Activated CD4-positive, alpha-beta T cell treated with anti-CD3 and anti-CD28 coated beads for 24 hours (primary cell): ENCODE data around the gene BACH1.
"Not testable (repeated sequence)": the region's sequence is repeated elsewhere in the genome, so short reads cannot be mapped to it uniquely, and the experiment has no call there.

Source experiments
- DNase-seq, 2 donors: peaks; one replicate each; pipeline ENCODE4 v3.0.0-alpha.2; 2020; ENCODE audit warnings: low read depth in 2 of 2

Gene BACH1

DNA sequence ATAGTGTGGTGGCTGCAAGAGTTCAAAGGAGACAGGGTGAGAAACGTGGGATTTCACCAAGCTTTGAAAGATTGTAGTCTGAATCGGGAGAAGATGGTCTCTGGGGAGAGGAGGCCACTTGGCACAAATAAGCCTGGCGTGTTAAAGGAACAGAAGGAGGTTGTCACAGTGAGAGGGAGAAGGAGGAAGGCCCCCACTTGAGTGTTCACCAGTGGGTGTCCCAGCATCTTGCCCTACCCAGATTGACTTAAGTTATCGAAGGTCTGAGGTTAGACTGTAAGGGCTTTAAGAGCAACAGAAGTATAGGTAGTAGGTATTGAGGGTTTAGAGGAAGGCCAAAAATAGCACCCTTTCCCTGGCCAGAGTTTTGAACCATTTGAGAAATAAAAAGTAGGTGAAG is 48.0 kb downstream of the BACH1 start:
- DNase-seq: no peak

DNA sequence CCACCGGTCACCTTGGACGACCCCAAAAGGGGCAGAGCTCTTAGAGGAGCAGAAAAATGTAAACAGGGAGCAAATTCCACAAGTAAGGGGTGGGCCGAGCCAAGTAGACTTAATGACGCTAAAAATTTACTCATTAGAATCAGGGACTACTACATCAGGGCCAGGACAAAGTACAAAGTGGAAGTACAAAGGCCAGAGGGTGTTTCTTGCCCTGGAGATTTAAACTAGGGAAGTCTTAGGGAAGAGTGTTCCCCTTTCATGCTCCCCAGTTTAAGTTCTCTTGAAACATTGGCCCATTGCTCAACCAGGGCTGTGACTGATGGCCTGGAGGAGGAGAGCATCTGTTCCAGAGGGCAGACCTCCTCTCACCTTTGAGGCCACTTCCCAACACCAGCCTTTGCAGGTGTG is 48.6 kb downstream of the BACH1 start:
- no peak for DNase-seq

DNA sequence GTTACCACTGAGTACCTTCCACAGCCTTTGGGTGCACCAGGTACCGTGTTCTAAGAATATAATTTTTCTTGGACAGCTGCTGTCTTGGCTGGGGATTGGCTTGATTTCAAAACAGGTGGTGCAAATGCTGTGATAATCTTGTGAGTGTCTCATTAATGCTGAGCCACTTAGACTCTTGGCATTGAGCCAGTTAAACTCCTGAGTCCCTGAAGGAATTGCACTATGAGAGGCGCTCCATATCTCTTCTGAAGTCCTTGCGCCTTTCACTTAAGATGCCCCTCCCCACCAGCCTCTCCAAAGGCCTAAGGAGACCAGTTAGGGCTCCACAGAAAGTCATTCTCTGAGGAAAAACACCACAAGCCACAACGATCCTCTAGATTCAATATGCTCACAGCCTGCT is 51.0 kb downstream of the BACH1 start:
- DNase-seq: no peak

DNA sequence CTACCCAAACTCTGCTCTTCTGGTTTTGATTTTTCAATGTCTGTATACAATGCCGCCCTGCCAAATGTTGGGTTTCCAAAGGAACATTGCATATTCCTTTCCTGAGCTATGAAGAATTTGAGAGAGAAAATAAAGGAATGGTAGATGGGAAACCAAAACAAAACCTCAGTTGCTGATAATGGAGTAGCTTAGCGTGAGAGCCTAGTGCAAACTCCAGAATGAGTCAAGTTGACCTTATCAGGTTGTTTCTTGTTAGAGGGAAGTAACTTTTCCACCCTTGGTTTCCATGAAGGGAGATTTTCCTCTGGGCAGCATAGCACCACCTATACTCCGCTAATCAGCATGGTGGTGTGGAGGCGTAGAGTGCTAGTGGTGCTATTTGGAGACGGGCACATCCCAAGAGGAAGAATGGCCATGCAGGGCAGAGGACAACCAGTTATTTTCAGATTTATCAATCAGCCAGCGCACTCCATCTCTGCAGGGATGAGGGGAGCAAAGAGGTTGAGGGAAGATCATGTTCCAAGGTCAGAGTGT is 51.6 kb downstream of the BACH1 start:
- DNase-seq: no peak

DNA sequence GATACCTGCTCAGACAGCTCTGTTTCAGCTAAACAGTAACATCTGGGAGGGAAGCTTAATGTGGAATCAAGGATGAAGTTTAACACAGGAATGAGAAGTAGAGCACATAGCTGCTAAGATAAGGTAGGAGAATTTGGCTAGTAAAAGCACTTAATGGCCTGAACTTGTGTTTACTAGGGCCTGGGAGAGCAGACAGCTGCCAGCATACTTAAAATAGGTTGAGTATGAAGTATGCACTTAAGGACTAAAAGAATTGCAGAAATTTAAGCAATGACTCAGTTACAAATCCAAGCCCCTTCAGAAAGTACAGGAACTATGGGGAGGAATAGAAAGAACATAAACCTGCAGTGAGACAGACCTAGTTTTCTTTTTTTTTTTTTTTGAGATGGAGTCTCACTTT is 53.0 kb downstream of the BACH1 start:
- no peak for DNase-seq

DNA sequence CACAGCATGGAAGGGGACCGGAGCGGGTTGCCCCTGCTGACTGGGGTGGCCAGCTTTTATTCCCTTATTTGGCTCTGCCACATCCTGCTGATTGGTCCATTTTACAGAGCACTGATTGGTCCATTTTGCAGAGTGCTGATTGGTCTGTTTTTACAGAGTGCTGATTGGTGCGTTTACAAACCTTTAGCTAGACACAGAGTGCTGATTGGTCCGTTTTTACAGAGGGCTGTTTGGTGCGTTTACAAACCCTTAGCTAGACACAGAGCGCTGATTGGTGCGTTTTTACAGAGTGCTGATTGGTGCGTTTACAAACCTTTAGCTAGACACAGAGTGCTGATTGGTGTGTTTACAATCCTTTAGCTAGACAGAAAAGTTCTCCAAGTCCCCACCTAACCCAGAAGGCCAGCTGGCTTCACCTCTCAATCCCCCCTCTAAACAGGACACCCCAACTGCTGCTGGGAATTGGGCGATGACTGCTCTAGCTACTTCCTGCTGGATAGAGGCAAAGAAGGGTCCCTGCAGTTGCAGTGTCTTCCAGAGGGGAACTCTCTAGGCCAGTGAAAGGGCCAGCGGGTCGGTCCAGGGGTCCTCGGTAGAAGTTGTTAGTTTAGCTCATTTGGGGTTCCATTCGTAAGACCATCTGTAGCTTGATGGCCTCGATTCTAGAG is 56.5 kb downstream of the BACH1 start:
- DNase-seq: not testable (repeated sequence)

DNA sequence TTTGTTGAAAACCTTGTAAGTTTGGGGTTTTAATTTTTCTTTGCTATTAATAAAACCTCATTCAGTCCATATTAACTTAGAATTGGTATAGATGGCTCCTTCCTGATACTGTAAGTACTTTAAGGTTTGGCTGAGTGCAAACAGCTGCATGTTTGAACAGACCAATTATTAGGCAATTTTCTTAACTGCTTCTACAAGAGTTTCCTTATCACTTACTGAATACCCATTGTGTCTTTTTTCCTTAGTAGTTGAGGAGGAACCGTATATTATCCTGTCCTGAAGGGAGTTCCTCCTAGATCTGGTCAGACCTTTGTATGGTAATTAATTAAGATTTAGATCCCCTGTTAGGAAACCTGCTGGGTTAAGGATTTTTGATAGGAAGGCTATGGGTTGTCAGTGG is 57.6 kb downstream of the BACH1 start:
- DNase-seq: not testable (repeated sequence)

DNA sequence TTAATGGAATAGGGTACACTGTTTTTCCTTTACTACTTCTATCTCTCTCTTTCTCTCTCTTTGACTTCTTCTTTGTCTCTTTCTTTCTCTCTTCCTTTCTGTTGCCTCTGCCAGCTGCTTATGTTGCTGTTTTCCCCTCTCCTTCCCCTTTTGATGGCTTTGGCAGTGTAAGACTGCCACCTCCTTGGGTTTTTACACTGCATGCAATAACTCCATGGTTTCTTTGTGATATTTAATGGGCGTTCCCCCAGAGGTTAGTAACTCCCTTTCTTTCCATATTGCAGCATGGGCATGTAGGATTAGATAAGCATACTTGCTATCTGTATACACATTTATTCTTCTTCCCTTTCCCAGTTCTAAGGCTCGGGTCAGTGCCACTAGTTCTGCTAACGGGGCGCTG is 58.1 kb downstream of the BACH1 start:
- DNase-seq: not testable (repeated sequence)

DNA sequence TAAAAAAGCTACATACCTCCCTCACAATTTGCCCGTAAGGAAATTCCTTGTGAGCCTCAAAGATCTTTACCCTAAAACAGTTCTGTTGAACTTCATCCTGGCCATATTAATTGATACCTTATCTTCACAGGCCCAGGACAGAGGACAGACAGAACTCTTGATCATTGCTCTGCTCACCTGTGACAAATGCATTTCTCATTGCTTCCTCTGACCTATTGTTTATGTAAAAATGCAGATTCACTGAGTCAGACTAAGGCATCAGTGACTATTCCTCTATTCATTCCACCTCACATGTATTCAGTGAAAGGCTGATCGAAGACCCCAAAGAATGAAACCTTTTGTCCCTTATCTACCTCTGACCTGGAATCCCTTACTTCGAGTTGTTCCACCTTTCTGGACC is 61.0 kb downstream of the BACH1 start:
- DNase-seq: no peak

DNA sequence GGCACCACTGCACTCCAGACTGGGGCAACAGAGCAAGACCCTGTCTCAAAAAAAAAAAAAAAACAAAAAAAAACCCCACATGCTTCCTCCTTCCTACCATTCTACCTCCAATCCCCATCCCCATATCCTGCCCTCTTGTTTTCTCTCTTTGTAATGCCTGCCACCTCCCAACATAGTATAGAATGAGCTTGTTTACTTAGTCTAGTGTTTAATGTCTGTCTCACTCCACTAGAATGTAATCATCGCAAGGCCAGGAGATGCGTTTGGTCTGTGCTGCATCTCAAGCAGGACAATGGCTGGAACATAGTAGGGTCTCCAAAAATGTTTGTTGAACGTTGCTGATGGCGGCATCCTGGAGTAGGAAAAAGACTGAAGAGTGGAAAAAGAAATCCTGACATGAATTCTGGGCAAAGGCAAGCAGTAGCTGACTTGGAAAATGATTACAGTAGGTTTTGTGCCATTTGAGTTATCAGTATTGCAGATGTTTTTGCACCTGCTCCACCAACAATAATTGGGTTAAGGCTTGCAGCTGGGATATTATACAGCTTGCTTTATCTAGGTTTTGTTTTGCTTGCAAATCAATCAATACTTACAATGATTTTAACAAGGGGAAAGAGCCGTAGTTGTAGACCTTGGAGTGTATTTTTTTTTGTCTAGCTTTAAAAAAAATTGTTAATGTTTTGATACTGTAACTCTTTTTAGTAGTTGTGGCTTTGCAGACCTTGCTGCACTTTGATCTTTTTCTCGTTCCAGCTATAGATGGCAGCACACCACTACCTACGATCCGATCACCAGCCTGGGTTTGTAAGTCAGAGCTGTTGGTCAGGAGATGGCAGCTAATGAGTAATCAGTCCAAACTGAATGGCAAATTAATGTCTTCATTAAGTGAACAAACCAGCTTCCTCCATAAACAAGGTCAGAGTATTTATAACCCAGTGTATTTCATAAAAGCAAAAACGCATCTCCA is 62.4 kb downstream of the BACH1 start:
- no peak for DNase-seq

DNA sequence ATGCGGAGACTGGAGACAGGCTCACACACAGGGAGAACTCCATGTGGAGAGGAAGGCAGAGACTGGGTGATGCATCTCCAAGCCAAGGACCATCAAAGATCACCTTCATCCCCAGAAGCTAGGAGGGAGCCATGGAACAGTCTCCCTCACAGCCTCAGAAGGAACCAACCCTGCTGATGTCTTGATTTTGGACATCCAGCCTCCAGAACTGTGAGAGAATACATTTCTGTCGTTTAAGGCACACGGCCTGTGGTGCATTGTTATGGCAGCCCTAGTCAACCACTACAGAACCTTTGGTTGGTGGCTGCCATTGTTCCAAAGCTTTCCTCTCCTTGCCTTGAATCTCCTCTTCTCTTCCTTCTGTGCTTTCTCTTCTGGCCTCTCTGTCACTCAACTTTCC is 64.0 kb downstream of the BACH1 start:
- DNase-seq: no peak

DNA sequence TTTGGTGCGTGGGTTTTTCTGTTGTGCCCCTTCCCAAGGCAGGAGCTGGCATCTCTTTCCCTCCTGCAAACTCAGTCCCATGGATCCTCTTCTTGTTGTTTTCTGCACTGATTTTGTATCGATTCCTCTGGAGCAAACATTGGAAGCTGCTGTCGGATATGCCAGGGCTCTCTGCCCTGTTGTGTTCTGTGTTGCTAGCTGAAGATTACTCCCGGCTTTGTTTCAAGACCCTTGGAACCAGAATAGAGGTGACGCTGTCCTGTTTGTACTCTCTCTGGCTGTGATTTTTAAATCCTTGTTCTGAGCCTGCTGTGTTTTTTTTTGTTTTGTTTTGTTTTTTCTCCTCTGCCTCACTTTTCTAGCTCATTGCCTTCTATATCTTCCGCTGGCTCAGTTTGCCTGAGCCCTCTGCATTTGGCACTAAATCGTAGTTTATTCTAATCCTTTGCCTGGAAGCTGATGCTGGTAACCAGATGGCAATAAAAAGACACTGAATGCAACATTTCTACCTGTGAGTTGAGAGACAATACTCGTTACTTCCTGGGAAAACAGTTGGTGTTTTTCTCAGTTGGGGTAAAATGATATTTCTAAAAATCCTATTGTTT is 67.0 kb downstream of the BACH1 start:
- no peak for DNase-seq

DNA sequence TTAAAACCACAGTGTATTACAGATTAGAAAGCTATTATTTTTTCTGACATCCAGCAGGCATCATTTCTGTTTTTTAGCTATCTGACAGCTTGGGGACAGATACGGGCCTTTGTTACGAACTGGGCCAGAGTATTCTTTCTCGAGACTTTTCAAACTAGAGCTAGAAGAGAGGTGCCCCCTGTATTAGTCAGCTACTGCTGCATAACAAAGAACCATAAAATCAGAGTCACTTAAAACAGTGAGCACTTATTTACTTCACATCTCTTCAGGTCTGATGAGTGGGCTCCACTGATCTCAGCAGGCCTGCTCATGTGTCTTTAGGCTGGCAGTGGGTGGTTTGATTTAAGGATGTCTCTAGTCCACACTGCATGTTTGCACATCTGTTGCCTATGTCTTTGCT is 67.8 kb downstream of the BACH1 start:
- no peak for DNase-seq

DNA sequence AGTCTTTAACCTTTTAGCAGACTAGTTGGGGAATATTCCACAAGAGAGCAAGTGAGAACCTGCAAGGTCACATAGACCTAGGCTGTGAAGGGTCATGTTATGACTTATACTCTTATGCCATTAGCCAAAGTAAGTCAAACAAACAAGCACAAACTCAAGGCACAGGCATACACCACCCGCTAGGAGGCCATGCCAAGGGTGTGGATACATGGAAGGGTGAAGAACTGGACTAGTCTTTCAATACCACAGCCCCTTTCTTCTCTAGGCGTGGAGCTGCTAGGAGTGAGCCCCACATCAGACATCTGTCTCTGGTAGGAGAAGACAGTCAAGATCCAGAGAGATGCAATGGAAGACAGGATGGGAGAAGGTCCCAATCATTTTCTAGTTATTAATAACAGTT is 68.6 kb downstream of the BACH1 start:
- DNase-seq: no peak

DNA sequence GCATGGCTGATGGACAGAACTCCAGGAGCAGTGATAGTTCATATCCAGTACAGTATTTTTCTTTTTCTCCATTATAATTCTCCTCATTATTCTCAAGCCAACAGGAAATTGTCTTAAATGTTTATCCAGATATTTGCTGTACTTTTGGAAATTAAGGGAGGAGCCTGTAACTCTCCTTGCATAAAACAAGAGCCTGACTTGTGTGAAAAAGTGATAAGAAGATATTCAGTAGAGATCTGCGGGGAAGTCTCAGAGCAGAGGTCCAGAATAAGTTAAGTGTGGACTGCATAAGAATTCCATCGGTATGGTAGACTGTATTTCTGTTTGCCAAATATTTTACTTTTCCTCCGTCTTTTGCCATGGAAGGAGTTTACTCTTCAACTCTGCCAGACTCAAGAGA is 70.2 kb downstream of the BACH1 start:
- DNase-seq: no peak

DNA sequence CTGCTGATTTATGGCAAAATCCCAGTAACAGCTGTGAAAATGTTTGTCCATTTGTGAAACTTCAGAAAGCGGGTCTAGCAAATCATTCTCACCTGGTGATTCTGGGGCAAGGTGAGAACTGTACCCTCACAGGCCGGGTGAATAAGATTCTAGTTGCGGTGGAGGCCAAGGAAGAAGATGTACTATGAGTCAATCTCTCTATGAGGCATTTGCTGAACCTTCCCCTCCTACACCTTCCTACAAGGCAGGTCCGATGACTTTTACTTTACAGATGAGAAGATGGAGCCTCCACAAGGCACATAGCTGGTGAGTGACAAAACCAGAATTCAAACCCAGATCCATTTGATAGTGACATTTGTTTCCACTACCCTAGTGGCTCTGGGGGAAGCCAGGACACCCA is 72.7 kb downstream of the BACH1 start:
- peak in 1 of 2 donors; percentile 12 for DNase-seq

DNA sequence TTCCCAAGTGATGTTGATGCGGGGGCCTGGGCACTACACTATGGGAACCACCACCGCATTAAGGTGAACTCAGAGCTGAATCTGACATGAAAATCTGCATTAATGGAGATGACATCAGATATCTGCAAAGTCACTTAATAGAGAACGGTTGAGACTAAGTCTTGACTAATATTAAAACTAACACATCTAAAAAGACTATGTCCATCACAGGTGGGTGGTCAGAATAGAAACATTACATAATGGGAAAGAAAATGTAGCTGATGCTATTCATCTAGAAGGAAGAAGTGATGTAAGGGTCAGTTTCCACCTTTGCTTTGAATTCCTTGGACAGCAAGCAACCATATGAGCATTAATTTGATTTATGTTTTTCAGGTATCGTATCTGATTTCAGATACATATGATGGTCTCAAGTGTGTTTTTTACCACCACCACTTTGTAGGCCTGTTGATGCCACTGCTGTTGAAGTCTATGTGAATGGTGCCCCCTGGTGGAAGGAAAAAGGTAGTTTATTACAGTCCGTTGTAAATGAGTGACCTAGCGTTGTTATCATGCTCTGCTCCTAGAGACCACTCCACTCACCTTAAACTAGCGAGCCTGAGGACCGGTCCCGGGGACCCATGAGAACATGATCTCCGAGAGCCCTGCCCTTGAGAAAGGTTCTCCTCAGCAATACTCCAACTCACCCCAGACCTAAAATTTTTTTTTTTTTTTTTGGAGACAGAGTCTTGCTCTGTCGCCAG is 73.5 kb downstream of the BACH1 start:
- peak in 1 of 2 donors; percentile 49 for DNase-seq

DNA sequence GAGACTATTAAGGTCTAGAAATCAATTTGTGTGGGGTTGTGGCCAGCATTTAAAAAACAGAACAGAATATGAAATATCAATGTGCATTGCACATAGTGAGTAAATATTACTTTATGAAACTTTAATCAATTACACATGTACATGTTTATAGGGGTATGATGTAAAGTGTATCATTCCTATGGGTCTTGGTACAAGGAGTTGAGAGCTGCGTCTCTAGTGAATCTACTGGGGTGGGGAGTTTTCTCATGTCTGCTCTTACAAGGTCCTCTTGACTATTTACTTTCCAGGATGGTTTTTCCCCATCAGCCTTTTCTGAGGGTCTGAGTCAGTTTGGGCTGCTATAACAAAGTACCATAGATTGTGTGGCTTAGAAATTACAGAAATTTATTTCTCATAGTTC is 75.8 kb downstream of the BACH1 start:
- no peak for DNase-seq

DNA sequence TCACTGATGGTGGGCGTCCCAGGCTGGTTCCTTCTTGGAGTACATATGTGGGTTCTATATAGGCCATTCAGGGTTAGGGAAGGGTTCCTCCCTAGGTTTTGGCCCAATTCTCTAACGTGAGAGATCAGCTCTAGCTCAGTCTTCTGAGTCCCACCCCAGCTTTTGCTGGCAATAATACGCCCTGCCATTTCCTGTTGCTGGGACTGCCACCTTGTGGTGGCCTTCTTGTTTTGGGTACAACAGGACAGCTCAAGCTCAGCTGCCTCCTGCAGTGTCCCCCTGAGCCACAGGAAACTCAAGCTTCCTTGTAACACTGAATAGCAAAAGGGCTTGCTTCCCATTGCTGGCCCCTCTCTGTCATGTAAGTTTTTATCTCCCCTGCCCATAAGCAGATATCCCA is 77.8 kb downstream of the BACH1 start:
- peak; percentile 25 to 37 for DNase-seq

DNA sequence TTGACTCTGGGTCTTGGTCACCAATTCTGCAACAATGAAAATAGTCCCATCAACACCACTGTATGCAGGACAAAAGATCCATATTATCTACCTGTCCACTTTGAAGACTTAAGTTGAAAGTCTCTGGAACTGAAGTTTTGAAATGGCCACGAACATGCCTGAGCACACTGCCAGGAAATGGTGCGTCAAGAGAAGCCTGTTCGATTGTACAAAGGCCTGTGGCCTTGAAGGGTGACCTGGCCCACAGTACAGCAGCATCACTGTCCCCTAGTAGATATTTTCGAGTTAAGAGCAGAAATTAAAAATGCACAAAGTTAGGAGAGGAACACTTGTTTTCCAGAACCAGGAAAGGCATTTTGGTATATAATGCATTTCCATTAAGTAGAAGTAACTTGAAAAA is 78.5 kb downstream of the BACH1 start:
- no peak for DNase-seq

DNA sequence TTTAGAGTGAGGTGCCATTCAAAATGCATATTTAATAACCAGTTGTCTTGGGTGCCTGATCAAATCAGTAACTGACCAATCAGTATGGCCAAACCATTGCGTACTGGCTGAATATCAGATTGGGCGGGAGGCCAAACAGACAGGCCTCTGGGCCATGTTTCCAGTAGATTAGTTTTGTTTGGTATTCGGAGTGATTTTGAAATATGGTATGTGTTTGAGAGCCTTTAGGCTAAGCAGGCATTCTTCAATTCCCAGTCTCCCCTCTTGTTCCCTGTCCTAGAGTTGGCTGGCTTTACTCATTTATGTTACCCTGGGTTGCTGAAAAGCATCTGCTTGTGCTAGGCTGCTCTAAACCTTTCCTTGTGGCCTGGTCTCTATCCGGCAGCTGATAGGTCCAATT is 80.1 kb downstream of the BACH1 start:
- DNase-seq: no peak

DNA sequence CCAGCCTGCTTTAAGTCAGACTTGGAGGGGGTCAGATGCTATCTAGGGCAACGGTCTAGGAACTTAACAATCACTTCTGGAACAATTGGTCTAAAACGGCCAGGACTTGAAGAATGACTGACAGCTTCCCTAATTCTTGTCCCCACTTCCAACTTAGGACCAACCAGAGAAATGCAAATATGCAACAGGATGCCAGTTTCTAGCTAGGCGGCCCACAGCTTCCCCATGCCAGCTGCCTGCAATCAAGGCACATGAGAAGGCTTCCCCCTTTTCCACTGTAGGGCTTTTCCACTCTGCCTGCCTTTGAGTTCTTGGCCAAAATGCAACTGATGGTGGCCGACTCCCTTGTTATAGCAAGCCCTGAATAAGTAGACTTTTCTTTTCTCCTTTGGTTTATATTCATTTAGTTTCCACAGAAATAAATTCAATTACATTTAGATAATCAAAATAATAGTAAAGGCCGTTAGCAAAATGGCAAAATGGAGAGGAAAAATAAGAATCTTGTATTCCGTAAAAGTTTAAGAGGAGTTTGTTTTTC is 80.9 kb downstream of the BACH1 start:
- no peak for DNase-seq
